WTC11 (cell line): ENCODE data around the gene SYK. TPM values are rescaled to one million over a fixed set of nuclear protein-coding genes. Genes with fewer than 3 reads are reported as not detected.

ENCODE experiments used
- ATAC-seq: fragments of 200-7000 bp; cut with Tn5 transposase; 2 replicates; pipeline ENCODE4 v1.10.0; 2021; ENCODE audit warnings: mild to moderate bottlenecking, moderate library complexity
- CTCF ChIA-PET: fragments of 300-600 bp; sonication (Branson Sonifier 250); formaldehyde crosslinking; loops from one replicate; lab custom pipeline; 2021; ENCODE audit warnings: antibody characterized with exemption; lab: Charles Lee
- POLR2A ChIA-PET: fragments of 350-600 bp; sonication (Branson Sonifier 250); formaldehyde crosslinking; loops from one replicate; lab custom pipeline; 2021; ENCODE audit warnings: antibody characterized with exemption; lab: Charles Lee
- DNase-seq: peaks from one replicate; pipeline ENCODE4 v3.0.0; 2021; ENCODE audit warnings: low spot score
- H3K27ac Mint-ChIP-seq: 2 replicates; pipeline ENCODE4 v1.8.0; 2021; ENCODE audit warnings: mixed read lengths
- H3K27me3 Mint-ChIP-seq: 2 replicates; pipeline ENCODE4 v1.8.0; 2021; ENCODE audit warnings: low read depth, mild to moderate bottlenecking, moderate library complexity, mixed read lengths
- H3K36me3 Mint-ChIP-seq: 2 replicates; pipeline ENCODE4 v1.8.0; 2021; ENCODE audit warnings: mixed read lengths
- H3K4me1 Mint-ChIP-seq: 2 replicates; pipeline ENCODE4 v1.8.0; 2022; ENCODE audit warnings: mixed read lengths
- H3K4me3 Mint-ChIP-seq: 2 replicates; pipeline ENCODE4 v1.8.0; 2021; ENCODE audit warnings: mild to moderate bottlenecking, moderate library complexity, mixed read lengths
- H3K9me3 Mint-ChIP-seq: 2 replicates; pipeline ENCODE4 v1.8.0; 2021; ENCODE audit warnings: mixed read lengths
- AR ChIP-seq: fragments of 250-450 bp; sonication (Bioruptor Pico); IDR thresholded peaks from 2 replicates; pipeline ENCODE4 v1.9.0; 2021; ENCODE audit warnings: mild to moderate bottlenecking
- E2F5 ChIP-seq: sonication (generic); formaldehyde crosslinking; IDR thresholded peaks from 2 replicates; pipeline ENCODE4 v1.8.1; 2022; ENCODE audit warnings: mild to moderate bottlenecking, moderate library complexity, missing genetic modification reagents
- FOXK1 ChIP-seq: sonication (generic); formaldehyde crosslinking; IDR thresholded peaks from 2 replicates; pipeline ENCODE4 v1.8.0; 2022; ENCODE audit warnings: mild to moderate bottlenecking, moderate library complexity, missing genetic modification reagents
- FOXP4 ChIP-seq: sonication (generic); formaldehyde crosslinking; IDR thresholded peaks from 2 replicates; pipeline ENCODE4 v1.8.0; 2022; ENCODE audit warnings: mild to moderate bottlenecking, missing genetic modification reagents
- GABPB1 ChIP-seq: sonication (generic); formaldehyde crosslinking; IDR thresholded peaks from 2 replicates; pipeline ENCODE4 v1.8.1; 2023; ENCODE audit warnings: mild to moderate bottlenecking, missing genetic modification reagents
- GTF2I ChIP-seq: fragments of 250-450 bp; sonication (Bioruptor Pico); conservative IDR thresholded peaks from 2 replicates; pipeline ENCODE4 v1.4.0; 2021; ENCODE audit warnings: mild to moderate bottlenecking
- IRF1 ChIP-seq: sonication (generic); formaldehyde crosslinking; IDR thresholded peaks from 2 replicates; pipeline ENCODE4 v1.8.0; 2023; ENCODE audit warnings: missing genetic modification reagents
- KAT7 ChIP-seq: sonication (generic); formaldehyde crosslinking; IDR thresholded peaks from 2 replicates; pipeline ENCODE4 v1.8.1; 2023; ENCODE audit warnings: missing genetic modification reagents, mild to moderate bottlenecking, borderline replicate concordance
- SOX15 ChIP-seq: fragments of 250-450 bp; sonication (Bioruptor Pico); IDR thresholded peaks from 2 replicates; pipeline ENCODE4 v1.9.0; 2021; ENCODE audit warnings: mild to moderate bottlenecking
- STAT6 ChIP-seq: sonication (generic); formaldehyde crosslinking; conservative IDR thresholded peaks from 2 replicates; pipeline ENCODE4 v1.8.1; 2023; ENCODE audit warnings: mild to moderate bottlenecking, low read depth, missing genetic modification reagents, moderate library complexity
- TEAD4 ChIP-seq: sonication (generic); formaldehyde crosslinking; IDR thresholded peaks from 2 replicates; pipeline ENCODE4 v1.8.0; 2022; ENCODE audit warnings: mild to moderate bottlenecking, missing genetic modification reagents
- ZNF263 ChIP-seq: sonication (generic); formaldehyde crosslinking; IDR thresholded peaks from 2 replicates; pipeline ENCODE4 v1.8.1; 2022; ENCODE audit warnings: low read depth, mild to moderate bottlenecking, moderate library complexity, missing genetic modification reagents
- total RNA-seq: library from RNA; stranded (reverse); gene quantifications from 3 replicates; pipeline ENCODE4 v1.2.3, GENCODE V29; 2021
- TF ChIP-seq, protein P1 (sequence below): sonication (generic); formaldehyde crosslinking; IDR thresholded peaks from 2 replicates; pipeline ENCODE4 v1.8.0; 2022; ENCODE audit warnings: mild to moderate bottlenecking, missing genetic modification reagents
- TF ChIP-seq, protein P2 (sequence below): sonication (generic); formaldehyde crosslinking; IDR thresholded peaks from 2 replicates; pipeline ENCODE4 v1.8.1; 2023; ENCODE audit warnings: mild to moderate bottlenecking, missing genetic modification reagents
- TF ChIP-seq, protein P3 (sequence below): sonication (generic); formaldehyde crosslinking; IDR thresholded peaks from 2 replicates; pipeline ENCODE4 v1.8.0; 2022; ENCODE audit warnings: mild to moderate bottlenecking, missing genetic modification reagents

The SYK gene
- total RNA-seq, 1 experiment from 2014 or later = 7.4 TPM

DNA sequence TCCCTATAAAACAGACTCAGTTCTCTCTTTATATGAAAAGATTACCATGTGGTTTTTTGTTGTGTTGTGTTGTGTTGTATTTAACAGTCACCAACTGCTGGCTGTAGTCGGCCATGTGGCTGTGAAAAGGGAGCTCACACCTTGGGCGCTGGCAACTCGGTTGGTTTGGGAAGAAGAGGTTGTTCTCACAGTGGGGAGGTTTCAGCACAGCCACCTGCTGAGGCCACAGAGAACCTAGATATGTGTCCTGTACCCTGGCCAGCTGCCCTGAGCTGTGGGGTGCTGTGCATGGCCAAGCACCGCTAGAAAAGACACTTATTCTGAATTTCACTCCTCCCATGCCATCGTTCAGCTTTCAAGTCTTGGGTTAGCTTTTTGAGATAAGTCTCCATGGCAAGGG, 58.8 kb downstream of the SYK start:
- DNase-seq = no peak
- no peaks in the 10 kb centered on the region for H3K27me3 Mint-ChIP-seq
- TF ChIP-seq AR (CRISPR knock-in tag) (no peak), TEAD4 (no peak), E2F5 (CRISPR knock-in tag) (no peak), KAT7 (CRISPR knock-in tag) (no peak)
- TF ChIP-seq, all 79 proteins: peak for 0
- no peaks in the 10 kb centered on the region for H3K9me3 Mint-ChIP-seq
- H3K36me3 Mint-ChIP-seq = no peaks in the 10 kb centered on the region
- H3K4me1 Mint-ChIP-seq = peaks cover 5% of the 10 kb centered on the region
- no peak overlapping the region for H3K4me3 Mint-ChIP-seq
- ATAC-seq = no peak
- CTCF ChIA-PET = no interaction called here
- H3K27ac Mint-ChIP-seq = no peak overlapping the region
- POLR2A ChIA-PET = no interaction called here

- no peak for TF ChIP-seq ZNF263 (CRISPR knock-in tag)
- no peak for TF ChIP-seq FOXK1 (CRISPR knock-in tag)
- TF ChIP-seq, protein P1, sequence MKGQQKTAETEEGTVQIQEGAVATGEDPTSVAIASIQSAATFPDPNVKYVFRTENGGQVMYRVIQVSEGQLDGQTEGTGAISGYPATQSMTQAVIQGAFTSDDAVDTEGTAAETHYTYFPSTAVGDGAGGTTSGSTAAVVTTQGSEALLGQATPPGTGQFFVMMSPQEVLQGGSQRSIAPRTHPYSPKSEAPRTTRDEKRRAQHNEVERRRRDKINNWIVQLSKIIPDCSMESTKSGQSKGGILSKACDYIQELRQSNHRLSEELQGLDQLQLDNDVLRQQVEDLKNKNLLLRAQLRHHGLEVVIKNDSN = no peak
- no peak for TF ChIP-seq GABPB1 (CRISPR knock-in tag)
- TF ChIP-seq SOX15 (CRISPR knock-in tag) = no peak
- TF ChIP-seq, protein P2, sequence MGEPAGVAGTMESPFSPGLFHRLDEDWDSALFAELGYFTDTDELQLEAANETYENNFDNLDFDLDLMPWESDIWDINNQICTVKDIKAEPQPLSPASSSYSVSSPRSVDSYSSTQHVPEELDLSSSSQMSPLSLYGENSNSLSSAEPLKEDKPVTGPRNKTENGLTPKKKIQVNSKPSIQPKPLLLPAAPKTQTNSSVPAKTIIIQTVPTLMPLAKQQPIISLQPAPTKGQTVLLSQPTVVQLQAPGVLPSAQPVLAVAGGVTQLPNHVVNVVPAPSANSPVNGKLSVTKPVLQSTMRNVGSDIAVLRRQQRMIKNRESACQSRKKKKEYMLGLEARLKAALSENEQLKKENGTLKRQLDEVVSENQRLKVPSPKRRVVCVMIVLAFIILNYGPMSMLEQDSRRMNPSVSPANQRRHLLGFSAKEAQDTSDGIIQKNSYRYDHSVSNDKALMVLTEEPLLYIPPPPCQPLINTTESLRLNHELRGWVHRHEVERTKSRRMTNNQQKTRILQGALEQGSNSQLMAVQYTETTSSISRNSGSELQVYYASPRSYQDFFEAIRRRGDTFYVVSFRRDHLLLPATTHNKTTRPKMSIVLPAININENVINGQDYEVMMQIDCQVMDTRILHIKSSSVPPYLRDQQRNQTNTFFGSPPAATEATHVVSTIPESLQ (CRISPR knock-in tag) = no peak
- TF ChIP-seq GTF2I (CRISPR knock-in tag) = no peak
- TF ChIP-seq IRF1 (CRISPR knock-in tag) = no peak
- TF ChIP-seq FOXP4 = no peak
- TF ChIP-seq, protein P3, sequence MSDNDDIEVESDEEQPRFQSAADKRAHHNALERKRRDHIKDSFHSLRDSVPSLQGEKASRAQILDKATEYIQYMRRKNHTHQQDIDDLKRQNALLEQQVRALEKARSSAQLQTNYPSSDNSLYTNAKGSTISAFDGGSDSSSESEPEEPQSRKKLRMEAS (CRISPR knock-in tag) = no peak
- no peak for TF ChIP-seq STAT6 (CRISPR knock-in tag)
- TF ChIP-seq, all 79 proteins: peak for 0
- no peaks in the 10 kb centered on the region for H3K9me3 Mint-ChIP-seq
- DNase-seq (no peak), ATAC-seq (no peak)
- ChIA-PET POLR2A (no interaction called here), CTCF (no interaction called here)
- H3K27ac Mint-ChIP-seq = no peak overlapping the region
- peaks cover 5% of the 10 kb centered on the region for H3K4me1 Mint-ChIP-seq
- no peaks in the 10 kb centered on the region for H3K36me3 Mint-ChIP-seq
- no peak overlapping the region for H3K4me3 Mint-ChIP-seq
- H3K27me3 Mint-ChIP-seq = no peaks in the 10 kb centered on the region
These were observed 59.2 kb downstream of the SYK start for GRCh38 chr9:90860826-90861225.
